Femur (tissue), 1 donor: ENCODE data around the gene NPFFR2.
"Not testable (repeated sequence)": the region's sequence is repeated elsewhere in the genome, so short reads cannot be mapped to it uniquely, and the experiment has no call there.

Experiments
- DNase-seq: peaks from one replicate; pipeline ENCODE4 v3.0.0-alpha.2; 2017

The NPFFR2 gene

GRCh38 chr4:72112514-72113156 lies 80.8 kb downstream of the NPFFR2 start:
- no peak for DNase-seq

GRCh38 chr4:72118017-72118416 lies 86.2 kb downstream of the NPFFR2 start:
- no peak for DNase-seq

GRCh38 chr4:72119946-72120345 lies 88.1 kb downstream of the NPFFR2 start:
- no peak for DNase-seq

- no peak for DNase-seq
Measured at GRCh38 chr4:72128741-72129140, 96.9 kb downstream of the NPFFR2 start.

GRCh38 chr4:72136429-72136828 lies 104.6 kb downstream of the NPFFR2 start:
- DNase-seq = no peak

- not testable (repeated sequence) for DNase-seq
Measured at GRCh38 chr4:72139997-72140396, 108.2 kb downstream of the NPFFR2 start.

GRCh38 chr4:72144241-72144640 lies 112.4 kb downstream of the NPFFR2 start:
- DNase-seq = no peak

- no peak for DNase-seq
Measured at GRCh38 chr4:72152731-72153130, 120.9 kb downstream of the NPFFR2 start.

- DNase-seq = not testable (repeated sequence)
Measured at GRCh38 chr4:72153634-72154033, 121.8 kb downstream of the NPFFR2 start.

- not testable (repeated sequence) for DNase-seq
Measured at GRCh38 chr4:72169285-72169684, 137.5 kb downstream of the NPFFR2 start.

- no peak for DNase-seq
Measured at GRCh38 chr4:72169861-72170260, 138.1 kb downstream of the NPFFR2 start.

- DNase-seq = no peak
Measured at GRCh38 chr4:72171761-72172160, 140.0 kb downstream of the NPFFR2 start.

- DNase-seq = no peak
Measured at GRCh38 chr4:72179342-72179741, 147.5 kb downstream of the NPFFR2 start.

- no peak for DNase-seq
Measured at GRCh38 chr4:72186714-72187113, 154.9 kb downstream of the NPFFR2 start.

GRCh38 chr4:72194046-72194445 lies 162.2 kb downstream of the NPFFR2 start:
- no peak for DNase-seq

- no peak for DNase-seq
Measured at GRCh38 chr4:72194453-72194852, 162.7 kb downstream of the NPFFR2 start.
